Middle frontal gyrus (tissue), 1 donor: ENCODE data around the gene RBM17.
"Not testable (repeated sequence)": the region's sequence is repeated elsewhere in the genome, so short reads cannot be mapped to it uniquely, and the experiment has no call there.

Experiments used
- DNase-seq: peaks from one replicate; pipeline ENCODE4 v3.0.0-alpha.2; 2015; ENCODE audit warnings: low spot score; ENCODE audit errors: extremely low spot score

Gene RBM17

GRCh38 chr10:6151087-6151977 is 62.5 kb downstream of the RBM17 start:
- DNase-seq = no peak

- DNase-seq = no peak
Measured at GRCh38 chr10:6153845-6154244, 65.0 kb downstream of the RBM17 start.

- DNase-seq = no peak
Measured at GRCh38 chr10:6154566-6154965, 65.7 kb downstream of the RBM17 start.

- DNase-seq = no peak
Measured at GRCh38 chr10:6158276-6158675, 69.4 kb downstream of the RBM17 start.

GRCh38 chr10:6161921-6162320 is 73.1 kb downstream of the RBM17 start:
- DNase-seq = no peak

GRCh38 chr10:6162589-6163356 is 73.9 kb downstream of the RBM17 start:
- no peak for DNase-seq

- DNase-seq = peak; percentile 80
Measured at GRCh38 chr10:6163364-6164270, 74.8 kb downstream of the RBM17 start.

- no peak for DNase-seq
Measured at GRCh38 chr10:6164271-6165095, 75.6 kb downstream of the RBM17 start.

GRCh38 chr10:6165221-6165725 is 76.4 kb downstream of the RBM17 start:
- no peak for DNase-seq

- not testable (repeated sequence) for DNase-seq
Measured at GRCh38 chr10:6165933-6166332, 77.1 kb downstream of the RBM17 start.
